Smooth muscle cell (in vitro differentiated cells): Measurements from ENCODE around the gene NOPCHAP1. TPM values are rescaled to one million over a fixed set of nuclear protein-coding genes. Genes with fewer than 3 reads are reported as not detected.
"Not testable (repeated sequence)": the region's sequence is repeated elsewhere in the genome, so short reads cannot be mapped to it uniquely, and the experiment has no call there.

Experiments
- DNase-seq: peaks from one replicate; lab custom pipeline; 2025; ENCODE audit not compliant: unreplicated experiment; lab: John Stamatoyannopoulos, UW
- H2AFZ ChIP-seq: fragments of 200-600 bp; sonication (generic); 2 replicates; pipeline ENCODE4 v1.6.0; 2016; ENCODE audit warnings: antibody characterized with exemption, low read depth, mild to moderate bottlenecking
- H3F3A ChIP-seq: fragments of 200-600 bp; sonication (generic); 2 replicates; pipeline ENCODE4 v1.6.0; 2017; ENCODE audit warnings: antibody characterized with exemption, low read depth
- H3K27ac ChIP-seq: fragments of 200-600 bp; sonication (generic); 2 replicates; pipeline ENCODE4 v1.5.1; 2016; ENCODE audit warnings: low read depth, mild to moderate bottlenecking
- H3K27me3 ChIP-seq: fragments of 200-600 bp; sonication (generic); 2 replicates; pipeline ENCODE4 v1.6.1; 2016; ENCODE audit warnings: low read depth, mild to moderate bottlenecking
- H3K36me3 ChIP-seq: fragments of 200-600 bp; sonication (generic); 2 replicates; pipeline ENCODE4 v1.5.1; 2016; ENCODE audit warnings: low read depth
- H3K4me1 ChIP-seq: fragments of 200-600 bp; sonication (generic); 2 replicates; pipeline ENCODE4 v1.5.1; 2016; ENCODE audit warnings: low read depth
- H3K4me2 ChIP-seq: fragments of 200-600 bp; sonication (generic); 2 replicates; pipeline ENCODE4 v1.6.0; 2016; ENCODE audit warnings: mild to moderate bottlenecking
- H3K4me3 ChIP-seq: fragments of 200-600 bp; sonication (generic); 2 replicates; pipeline ENCODE4 v1.5.1; 2016; ENCODE audit warnings: mild to moderate bottlenecking
- H3K79me2 ChIP-seq: fragments of 200-600 bp; sonication (generic); 2 replicates; pipeline ENCODE4 v1.6.0; 2016; ENCODE audit warnings: low read depth, mild to moderate bottlenecking
- H3K9ac ChIP-seq: fragments of 200-600 bp; sonication (generic); 2 replicates; pipeline ENCODE4 v1.6.0; 2016; ENCODE audit warnings: low read depth
- H3K9me3 ChIP-seq: fragments of 200-600 bp; sonication (generic); replicated peaks from 2 replicates; pipeline ENCODE4 v1.5.1; 2016; ENCODE audit warnings: low read depth
- H4K20me1 ChIP-seq: fragments of 200-600 bp; sonication (generic); 2 replicates; pipeline ENCODE4 v1.6.0; 2016; ENCODE audit warnings: low read depth
- WGBS: methylation state at CpG from one replicate; pipeline ENCODE4 v1.1.7; 2016; ENCODE audit warnings: low lambda C conversion rate; 5-methylcytosine and 5-hydroxymethylcytosine counted together
- polyA plus RNA-seq: library from polyadenylated mRNA; unstranded; fragments of >200 nt; fragmentation: Nextera tagmentation; extraction: Ambion mirVana; gene quantifications from 2 replicates; pipeline ENCODE4 v1.2.1, GENCODE V29; 2016
- total RNA-seq: library from RNA; depleted of rRNA; stranded (reverse); fragments of >200 nt; gene quantifications from 2 replicates; pipeline ENCODE4 v1.2.3, GENCODE V29; 2014
- TF ChIP-seq, protein P1 (sequence below): fragments of 200-600 bp; sonication (generic); IDR thresholded peaks from 2 replicates; pipeline ENCODE4 v1.5.1; 2017; ENCODE audit warnings: borderline replicate concordance, mild to moderate bottlenecking, antibody characterized with exemption; ENCODE audit not compliant: insufficient read depth, poor library complexity, severe bottlenecking

NOPCHAP1 gene
- total and polyA plus RNA-seq, 2 experiments from 2014 or later = 8.1 to 17.4 TPM

DNA sequence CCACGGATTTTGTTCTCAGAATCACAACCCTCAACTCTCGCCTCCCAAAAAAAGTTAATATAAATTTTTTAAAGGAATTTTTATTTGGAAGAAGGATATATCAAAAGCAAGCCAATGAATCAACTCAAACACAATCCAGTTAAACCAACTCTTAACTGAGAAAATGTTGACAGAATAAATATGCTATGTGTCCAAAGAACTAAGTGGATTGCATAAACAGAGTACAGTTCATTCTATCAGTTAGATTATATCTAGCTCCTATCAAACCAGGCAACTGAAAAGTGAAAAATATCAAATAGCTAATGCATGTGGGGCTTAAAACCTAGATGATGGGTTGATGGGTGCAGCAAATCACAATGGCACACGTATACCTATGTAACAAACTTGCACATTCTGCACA, 44.7 kb upstream of the NOPCHAP1 start:
- Histone ChIP-seq H3K27ac (no peak overlapping the region), H3K4me2 (no peak overlapping the region), H3K4me3 (no peak overlapping the region), H3K4me1 (no peaks in the 10 kb centered on the region), H3K9ac (no peak overlapping the region), H2AFZ (no peak overlapping the region), H3K36me3 (no peaks in the 10 kb centered on the region), H3K79me2 (no peaks in the 10 kb centered on the region), H3K27me3 (no peaks in the 10 kb centered on the region), H4K20me1 (no peaks in the 10 kb centered on the region), H3K9me3 (peaks cover 3% of the 10 kb centered on the region), H3F3A (no peaks in the 10 kb centered on the region)
- 91% methylated on average over 3 of the region's 3 CpGs for WGBS
- no peak for DNase-seq
- TF ChIP-seq, protein P1, sequence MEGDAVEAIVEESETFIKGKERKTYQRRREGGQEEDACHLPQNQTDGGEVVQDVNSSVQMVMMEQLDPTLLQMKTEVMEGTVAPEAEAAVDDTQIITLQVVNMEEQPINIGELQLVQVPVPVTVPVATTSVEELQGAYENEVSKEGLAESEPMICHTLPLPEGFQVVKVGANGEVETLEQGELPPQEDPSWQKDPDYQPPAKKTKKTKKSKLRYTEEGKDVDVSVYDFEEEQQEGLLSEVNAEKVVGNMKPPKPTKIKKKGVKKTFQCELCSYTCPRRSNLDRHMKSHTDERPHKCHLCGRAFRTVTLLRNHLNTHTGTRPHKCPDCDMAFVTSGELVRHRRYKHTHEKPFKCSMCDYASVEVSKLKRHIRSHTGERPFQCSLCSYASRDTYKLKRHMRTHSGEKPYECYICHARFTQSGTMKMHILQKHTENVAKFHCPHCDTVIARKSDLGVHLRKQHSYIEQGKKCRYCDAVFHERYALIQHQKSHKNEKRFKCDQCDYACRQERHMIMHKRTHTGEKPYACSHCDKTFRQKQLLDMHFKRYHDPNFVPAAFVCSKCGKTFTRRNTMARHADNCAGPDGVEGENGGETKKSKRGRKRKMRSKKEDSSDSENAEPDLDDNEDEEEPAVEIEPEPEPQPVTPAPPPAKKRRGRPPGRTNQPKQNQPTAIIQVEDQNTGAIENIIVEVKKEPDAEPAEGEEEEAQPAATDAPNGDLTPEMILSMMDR = no peak

DNA sequence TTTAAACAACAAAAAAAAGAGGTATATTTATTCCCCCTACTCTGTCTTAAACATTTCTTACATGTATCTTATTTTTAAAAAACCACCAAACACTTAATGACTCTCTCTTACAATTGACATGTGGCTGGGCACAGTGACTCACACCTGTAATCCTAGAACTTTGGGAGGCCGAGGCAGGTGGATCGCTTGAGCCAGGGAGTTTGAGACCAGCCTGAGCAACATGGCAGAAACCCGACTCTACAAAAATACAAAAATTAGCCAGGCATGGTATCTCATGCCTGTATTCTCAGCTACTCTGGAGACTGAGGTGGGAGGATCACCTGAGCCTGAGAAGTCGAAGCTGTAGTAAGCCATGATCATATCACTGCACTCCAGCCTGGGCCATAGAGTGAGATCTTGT, 44.0 kb upstream of the NOPCHAP1 start:
- no peak overlapping the region for H2AFZ ChIP-seq
- no peak overlapping the region for H3K27ac ChIP-seq
- no peak overlapping the region for H3K9ac ChIP-seq
- no peaks in the 10 kb centered on the region for H3K4me1 ChIP-seq
- H4K20me1 ChIP-seq = no peaks in the 10 kb centered on the region
- no peaks in the 10 kb centered on the region for H3K27me3 ChIP-seq
- H3K9me3 ChIP-seq = peaks cover 3% of the 10 kb centered on the region
- no peaks in the 10 kb centered on the region for H3K79me2 ChIP-seq
- TF ChIP-seq, protein P1 = no peak
- no peaks in the 10 kb centered on the region for H3F3A ChIP-seq
- H3K4me2 ChIP-seq = no peak overlapping the region
- no peak for DNase-seq
- WGBS = 90% methylated on average over 4 of the region's 4 CpGs
- no peak overlapping the region for H3K4me3 ChIP-seq
- no peaks in the 10 kb centered on the region for H3K36me3 ChIP-seq

DNA sequence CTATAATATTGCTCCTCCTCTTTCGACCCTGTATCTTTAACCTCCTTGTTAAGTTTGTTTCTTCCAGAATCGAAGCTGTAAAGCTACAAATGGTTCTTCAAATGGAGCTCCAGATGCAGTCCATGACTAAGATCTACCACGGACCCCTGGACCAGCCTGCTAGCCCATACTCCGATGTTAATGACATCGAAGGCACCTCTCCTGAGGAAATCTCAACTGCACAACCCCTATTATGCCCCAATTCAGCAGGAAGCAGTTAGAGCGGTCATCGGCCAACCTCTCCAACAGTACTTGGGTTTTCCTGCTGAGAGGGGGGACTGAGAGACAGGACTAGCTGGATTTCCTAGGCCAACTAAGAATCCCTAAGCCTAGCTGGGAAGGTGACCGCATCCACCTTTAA, 42.7 kb upstream of the NOPCHAP1 start:
- H4K20me1 ChIP-seq, H3K79me2 ChIP-seq, H3K9me3 ChIP-seq, H3K36me3 ChIP-seq, H3F3A ChIP-seq, DNase-seq, H3K4me3 ChIP-seq, H3K4me1 ChIP-seq, H3K9ac ChIP-seq, H2AFZ ChIP-seq, H3K4me2 ChIP-seq, H3K27ac ChIP-seq, H3K27me3 ChIP-seq: not testable (repeated sequence)
- WGBS = 96% methylated on average over 8 of the region's 8 CpGs

DNA sequence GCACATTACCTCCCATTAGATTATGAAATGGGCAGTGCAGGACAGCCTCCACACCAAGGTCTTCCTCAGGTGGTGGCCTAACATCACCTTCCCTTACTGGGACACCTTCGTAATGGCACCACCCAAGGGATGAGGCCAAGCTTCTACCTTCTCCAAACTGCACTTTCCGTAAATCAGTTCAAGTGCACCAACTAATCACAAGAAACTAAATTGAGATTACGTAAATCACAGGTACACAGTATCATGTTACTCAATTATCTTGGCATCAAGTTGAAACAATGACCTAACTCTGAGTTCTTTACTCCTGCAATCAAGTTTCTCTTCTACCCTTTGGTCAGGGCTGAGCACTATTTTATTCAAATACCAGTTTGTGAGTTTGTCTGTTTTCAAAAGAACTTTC, 41.9 kb upstream of the NOPCHAP1 start:
- no peaks in the 10 kb centered on the region for H3F3A ChIP-seq
- TF ChIP-seq, protein P1 = no peak
- no peak overlapping the region for H2AFZ ChIP-seq
- no peak overlapping the region for H3K4me2 ChIP-seq
- H3K36me3 ChIP-seq = no peaks in the 10 kb centered on the region
- no peaks in the 10 kb centered on the region for H3K79me2 ChIP-seq
- no peak overlapping the region for H3K4me3 ChIP-seq
- peaks cover 3% of the 10 kb centered on the region for H3K9me3 ChIP-seq
- no peaks in the 10 kb centered on the region for H4K20me1 ChIP-seq
- no peak overlapping the region for H3K9ac ChIP-seq
- 96% methylated on average over 3 of the region's 3 CpGs for WGBS
- H3K27me3 ChIP-seq = no peaks in the 10 kb centered on the region
- DNase-seq = no peak
- no peaks in the 10 kb centered on the region for H3K4me1 ChIP-seq
- no peak overlapping the region for H3K27ac ChIP-seq

DNA sequence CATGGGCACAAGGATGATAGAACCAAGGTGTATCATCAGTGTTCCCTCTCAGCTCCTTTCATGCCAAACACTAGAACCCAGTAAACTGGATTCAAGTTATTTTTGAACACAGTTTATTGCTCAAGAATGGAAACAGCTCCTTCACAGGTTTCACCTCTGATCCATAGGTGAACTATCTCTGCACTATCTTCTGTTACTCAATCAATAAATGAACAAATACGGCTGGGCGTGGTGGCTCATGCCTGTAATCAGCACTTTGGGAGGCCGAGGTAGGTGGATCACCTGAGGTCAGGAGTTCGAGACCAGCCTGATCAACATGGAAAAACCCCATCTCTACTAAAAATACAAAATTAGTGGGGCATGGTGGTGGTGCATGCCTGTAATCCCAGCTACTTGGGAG, 37.4 kb upstream of the NOPCHAP1 start:
- H3K36me3 ChIP-seq, H3K79me2 ChIP-seq, H3K9ac ChIP-seq, H3K9me3 ChIP-seq, H3F3A ChIP-seq, H3K4me3 ChIP-seq, H3K27ac ChIP-seq, H4K20me1 ChIP-seq, H3K27me3 ChIP-seq, H3K4me2 ChIP-seq, H2AFZ ChIP-seq, DNase-seq, H3K4me1 ChIP-seq: not testable (repeated sequence)
- WGBS = 93% methylated on average over 4 of the region's 4 CpGs
